SK-N-SH (cell line): ENCODE data around the gene TAF13. TPM values are rescaled to one million over a fixed set of nuclear protein-coding genes. Genes with fewer than 3 reads are reported as not detected.

Source experiments
- CTCF ChIA-PET: fragments of 300-600, 350-600 bp; formaldehyde crosslinking; extraction: SDS; loops from one replicate; lab custom pipeline; 2021; lab: Yijun Ruan, JAX
- POLR2A ChIA-PET: fragments of 350-600 bp; sonication (Branson Sonifier 250); formaldehyde crosslinking; extraction: SDS; loops from one replicate; lab custom pipeline; 2020; ENCODE audit warnings: antibody characterized with exemption, inconsistent platforms; lab: Yijun Ruan, JAX
- DNase-seq: peaks from one replicate; pipeline ENCODE4 v3.0.0; 2012
- H2AFZ ChIP-seq: fragments of 200-600 bp; sonication (generic); 2 replicates; pipeline ENCODE4 v1.8.1; 2016; ENCODE audit warnings: antibody characterized with exemption, mild to moderate bottlenecking, low read depth
- H3F3A ChIP-seq: fragments of 200-600 bp; sonication (generic); replicated peaks from 2 replicates; pipeline ENCODE3; 2016; ENCODE audit warnings: antibody characterized with exemption, mild to moderate bottlenecking; ENCODE audit not compliant: insufficient read depth
- H3K27ac ChIP-seq, 2 experiments: fragments of 200-500 bp in 1 of 2; fragments of 200-600 bp in 1 of 2; sonication (Bioruptor generic) in 1 of 2; sonication (generic), shearing (Covaris generic) in 1 of 2; 2 replicates each; pipeline versions ENCODE4 v1.5.1 to v1.6.1; 2014 to 2016; ENCODE audit warnings: low read depth in 2 of 2, inconsistent platforms in 1 of 2, low read length in 1 of 2, mild to moderate bottlenecking in 1 of 2, mixed read lengths in 1 of 2
- H3K27me3 ChIP-seq: fragments of 200-600 bp; sonication (generic), shearing (Covaris generic); 2 replicates; pipeline ENCODE4 v1.6.1; 2016; ENCODE audit warnings: mixed run types; ENCODE audit not compliant: insufficient read depth
- H3K36me3 ChIP-seq, 2 experiments: fragments of 200-500 bp in 1 of 2; fragments of 200-600 bp in 1 of 2; sonication (Bioruptor generic) in 1 of 2; sonication (generic) in 1 of 2; replicated peaks in 1 of 2; 2 replicates each; pipeline versions ENCODE3 to v1.5.1; 2014 to 2016; ENCODE audit warnings: low read length in 1 of 2, mild to moderate bottlenecking in 1 of 2; ENCODE audit not compliant: insufficient read depth in 2 of 2, control insufficient read depth in 1 of 2
- H3K4me1 ChIP-seq, 2 experiments: fragments of 200-500 bp in 1 of 2; fragments of 200-600 bp in 1 of 2; sonication (Bioruptor generic) in 1 of 2; sonication (generic), shearing (Covaris generic) in 1 of 2; 2 replicates each; pipeline versions ENCODE4 v1.5.1 to v1.6.1; 2014 to 2016; ENCODE audit warnings: low read depth in 1 of 2, low read length in 1 of 2, mixed run types in 1 of 2; ENCODE audit not compliant: insufficient read depth in 2 of 2, control insufficient read depth in 1 of 2
- H3K4me2 ChIP-seq: fragments of 200-600 bp; sonication (generic), shearing (Covaris generic); 2 replicates; pipeline ENCODE4 v1.6.1; 2017; ENCODE audit warnings: mixed run types
- H3K4me3 ChIP-seq, 2 experiments: fragments of 200-500 bp in 1 of 2; fragments of 200-600 bp in 1 of 2; sonication (Bioruptor generic) in 1 of 2; sonication (generic), shearing (Covaris generic) in 1 of 2; 2 replicates each; pipeline versions ENCODE4 v1.5.1 to v1.8.1; 2014 to 2016; ENCODE audit warnings: low read depth in 2 of 2, inconsistent platforms in 1 of 2, low read length in 1 of 2, mild to moderate bottlenecking in 1 of 2, mixed read lengths in 1 of 2, moderate library complexity in 1 of 2
- H3K79me2 ChIP-seq: fragments of 200-600 bp; sonication (generic); 2 replicates; pipeline ENCODE4 v1.8.1; 2017; ENCODE audit warnings: mild to moderate bottlenecking; ENCODE audit not compliant: insufficient read depth
- H3K9ac ChIP-seq: fragments of 200-600 bp; sonication (generic); 2 replicates; pipeline ENCODE4 v1.6.1; 2017; ENCODE audit warnings: mixed run types
- H3K9me2 ChIP-seq: fragments of 200-600 bp; sonication (generic); 2 replicates; pipeline ENCODE4 v1.6.1; 2017; ENCODE audit warnings: mixed run types
- H3K9me3 ChIP-seq: fragments of 200-600 bp; sonication (generic); 2 replicates; pipeline ENCODE4 v1.6.1; 2017; ENCODE audit warnings: mixed run types, mild to moderate bottlenecking, moderate library complexity
- H4K20me1 ChIP-seq: fragments of 200-600 bp; sonication (generic); 2 replicates; pipeline ENCODE4 v1.6.1; 2017; ENCODE audit warnings: mild to moderate bottlenecking, mixed run types; ENCODE audit not compliant: insufficient read depth
- CHD2 ChIP-seq: fragments of 150-350 bp; IDR thresholded peaks from 2 replicates; pipeline ENCODE4 v1.6.1; 2018; ENCODE audit warnings: low read length; ENCODE audit not compliant: partially characterized antibody
- GATA2 ChIP-seq: sonication (generic); formaldehyde crosslinking; IDR thresholded peaks from 2 replicates; pipeline ENCODE4 v1.5.0; 2020; ENCODE audit warnings: mild to moderate bottlenecking, missing genetic modification reagents
- JUND ChIP-seq: IDR thresholded peaks from 2 replicates; pipeline ENCODE4 v1.4.0; 2012
- MAX ChIP-seq: IDR thresholded peaks from 2 replicates; pipeline ENCODE4 v1.4.0; 2012; ENCODE audit warnings: low read depth
- NFIC ChIP-seq: IDR thresholded peaks from 2 replicates; pipeline ENCODE4 v1.4.0; 2012; ENCODE audit warnings: borderline replicate concordance
- NRF1 ChIP-seq: IDR thresholded peaks from 2 replicates; pipeline ENCODE4 v1.6.1; 2012; ENCODE audit warnings: low read depth, mild to moderate bottlenecking, low read length
- PBX3 ChIP-seq: IDR thresholded peaks from 2 replicates; pipeline ENCODE4; 2012
- RAD21 ChIP-seq: IDR thresholded peaks from 2 replicates; pipeline ENCODE4 v1.6.1; 2012; ENCODE audit warnings: mild to moderate bottlenecking, low read length
- REST ChIP-seq: IDR thresholded peaks from 2 replicates; pipeline ENCODE4 v1.6.1; 2012; ENCODE audit warnings: mild to moderate bottlenecking, low read depth, low read length, moderate library complexity
- RXRA ChIP-seq: IDR thresholded peaks from 2 replicates; pipeline ENCODE4 v1.4.0; 2012; ENCODE audit warnings: low read depth, mild to moderate bottlenecking, borderline replicate concordance
- TCF12 ChIP-seq: IDR thresholded peaks from 2 replicates; pipeline ENCODE4 v1.4.0; 2012
- WGBS: methylation state at CpG from one replicate; pipeline ENCODE4 v1.1.6; 2017; ENCODE audit warnings: low lambda C conversion rate; 5-methylcytosine and 5-hydroxymethylcytosine counted together
- polyA plus RNA-seq, 3 experiments: library from polyadenylated mRNA; depleted of rRNA; stranded (reverse); fragments of >200 nt; gene quantifications; 2 replicates each; pipeline ENCODE4 v1.2.3, GENCODE V29; 2012

TAF13 gene
- polyA plus RNA-seq, 1 of the 3 experiments (the other 2 are of a cell fraction), result 16.0 TPM

GRCh38 chr1:109095631-109096030, 19.8 kb upstream of the TAF13 start:
- Histone ChIP-seq H3K36me3 (peaks cover 18 to 25% of the 10 kb centered on the region in 2 experiments), H3K4me2 (no peak overlapping the region)
- CTCF ChIA-PET, result interaction anchor here (1.3 kb wide), 1 partner anchor 17 kb away, joined by 4 read pairs; a partner anchor contains a TSS
- no peak for TF ChIP-seq RAD21
- TF ChIP-seq MAX, result no peak
- TF ChIP-seq GATA2 (CRISPR knock-in tag), result no peak
- TF ChIP-seq REST, result no peak
- TF ChIP-seq PBX3, result no peak
- TF ChIP-seq, all 33 proteins: peak for 0
- H2AFZ ChIP-seq, result no peak overlapping the region
- H3F3A ChIP-seq, result peaks cover 18% of the 10 kb centered on the region
- POLR2A ChIA-PET, result no interaction called here
- H3K9me2 ChIP-seq, result no peaks in the 10 kb centered on the region
- WGBS, result 96% methylated on average over 1 of the region's 1 CpG
- H3K27ac ChIP-seq, result no peak overlapping the region
- no peak overlapping the region for H3K4me3 ChIP-seq
- DNase-seq, result no peak
- H3K9ac ChIP-seq, result no peak overlapping the region
- H3K4me1 ChIP-seq, result peaks cover 4 to 5% of the 10 kb centered on the region in 2 experiments; a peak in 1 of 4 replicates
- H3K9me3 ChIP-seq, result no peaks in the 10 kb centered on the region
- H4K20me1 ChIP-seq, result no peaks in the 10 kb centered on the region; the same call in 1 of the 2 replicates
- H3K27me3 ChIP-seq, result no peaks in the 10 kb centered on the region
- peaks cover 57% of the 10 kb centered on the region for H3K79me2 ChIP-seq

- Histone ChIP-seq H3K27ac (no peak overlapping the region), H3K4me3 (no peak overlapping the region), H3K27me3 (no peaks in the 10 kb centered on the region), H3K36me3 (peaks cover 18 to 25% of the 10 kb centered on the region in 2 experiments), H3K4me2 (no peak overlapping the region), H3K9me2 (no peaks in the 10 kb centered on the region), H3K9ac (no peak overlapping the region), H4K20me1 (no peaks in the 10 kb centered on the region; the same call in 1 of the 2 replicates), H3K79me2 (peaks cover 51% of the 10 kb centered on the region), H3F3A (peaks cover 18% of the 10 kb centered on the region), H3K9me3 (no peaks in the 10 kb centered on the region), H3K4me1 (peaks cover 4 to 5% of the 10 kb centered on the region in 2 experiments; a peak in 2 of 4 replicates), H2AFZ (no peak overlapping the region)
- TF ChIP-seq PBX3 (no peak), NFIC (no peak), JUND (no peak), NRF1 (no peak), GATA2 (CRISPR knock-in tag) (no peak), RXRA (no peak), TCF12 (no peak), MAX (no peak), CHD2 (no peak)
- no peak for DNase-seq
- 96% methylated on average over 1 of the region's 1 CpG for WGBS
- ChIA-PET CTCF (interaction anchor here (0.6 to 1.0 kb wide), 2 partner anchors 18 to 132 kb away, joined by 4 read pairs; partner anchors contain the start of gene CLCC1), POLR2A (no interaction called here)
These were observed 19.1 kb upstream of the TAF13 start for GRCh38 chr1:109094871-109095270.
